RWPE2 (cell line): Measurements from ENCODE around the gene SLC6A9.

Source experiments
- ATAC-seq: fragments of 200-7000 bp; cut with Tn5 transposase; 3 replicates; pipeline ENCODE4 v1.9.1; 2021; ENCODE audit warnings: low read depth
- DNase-seq: peaks from one replicate; pipeline ENCODE4 v3.0.0-alpha.2; 2020; ENCODE audit warnings: low spot score
- H3K27ac ChIP-seq: fragments of 450-650 bp; 2 replicates; pipeline ENCODE4 v1.5.1; 2017; ENCODE audit warnings: mild to moderate bottlenecking; ENCODE audit not compliant: poor library complexity, severe bottlenecking
- H3K27me3 ChIP-seq: fragments of 250-450 bp; sonication (Bioruptor Pico); 2 replicates; pipeline ENCODE4 v1.5.1; 2021; ENCODE audit warnings: mild to moderate bottlenecking, moderate library complexity; ENCODE audit not compliant: insufficient read depth, poor library complexity, severe bottlenecking
- H3K36me3 ChIP-seq: fragments of 250-450 bp; sonication (Bioruptor Pico); 2 replicates; pipeline ENCODE4 v1.5.1; 2020; ENCODE audit warnings: low read depth, mild to moderate bottlenecking, moderate library complexity
- H3K4me1 ChIP-seq: fragments of 250-450 bp; sonication (Bioruptor Pico); 2 replicates; pipeline ENCODE4 v1.5.1; 2021; ENCODE audit warnings: mild to moderate bottlenecking, moderate library complexity; ENCODE audit not compliant: insufficient read depth, poor library complexity, severe bottlenecking
- H3K4me3 ChIP-seq: fragments of 250-450 bp; sonication (Bioruptor Pico); 2 replicates; pipeline ENCODE4 v1.5.1; 2021; ENCODE audit warnings: mild to moderate bottlenecking, moderate library complexity; ENCODE audit not compliant: severe bottlenecking
- H3K9me3 ChIP-seq: fragments of 250-450 bp; sonication (Bioruptor Pico); 2 replicates; pipeline ENCODE4 v1.5.1; 2021; ENCODE audit warnings: mild to moderate bottlenecking, moderate library complexity; ENCODE audit not compliant: severe bottlenecking
- CTCF ChIP-seq: fragments of 450-650 bp; IDR thresholded peaks from one replicate; pipeline ENCODE4 v1.5.1; 2017; ENCODE audit warnings: mild to moderate bottlenecking, moderate library complexity; ENCODE audit not compliant: poor library complexity, severe bottlenecking

Gene SLC6A9

GRCh38 chr1:43958351-43959255 lies 72.7 kb downstream of the SLC6A9 start:
- no peak for ATAC-seq
- Histone ChIP-seq H3K4me3 (no peak overlapping the region), H3K27me3 (no peaks in the 10 kb centered on the region), H3K9me3 (no peaks in the 10 kb centered on the region), H3K27ac (no peak overlapping the region), H3K36me3 (peaks cover 15% of the 10 kb centered on the region), H3K4me1 (no peaks in the 10 kb centered on the region)
- TF ChIP-seq CTCF = no peak
- DNase-seq = no peak

- no peaks in the 10 kb centered on the region for H3K9me3 ChIP-seq
- no peak for TF ChIP-seq CTCF
- H3K4me3 ChIP-seq = no peak overlapping the region
- H3K4me1 ChIP-seq = no peaks in the 10 kb centered on the region
- ATAC-seq = peak; percentile 56
- no peak overlapping the region for H3K27ac ChIP-seq
- H3K27me3 ChIP-seq = no peaks in the 10 kb centered on the region
- H3K36me3 ChIP-seq = peaks cover 15% of the 10 kb centered on the region
- no peak for DNase-seq
Observed at GRCh38 chr1:43957407-43958040, 73.7 kb downstream of the SLC6A9 start.

- TF ChIP-seq CTCF = no peak
- DNase-seq = no peak
- no peak for ATAC-seq
- H3K4me3 ChIP-seq = no peak overlapping the region
- no peak overlapping the region for H3K27ac ChIP-seq
- H3K9me3 ChIP-seq = no peaks in the 10 kb centered on the region
- H3K36me3 ChIP-seq = peaks cover 13% of the 10 kb centered on the region
- no peaks in the 10 kb centered on the region for H3K4me1 ChIP-seq
- no peaks in the 10 kb centered on the region for H3K27me3 ChIP-seq
Observed at GRCh38 chr1:43956234-43956633, 75.0 kb downstream of the SLC6A9 start.

GRCh38 chr1:43954036-43954435 lies 77.2 kb downstream of the SLC6A9 start:
- H3K9me3 ChIP-seq = no peaks in the 10 kb centered on the region
- peaks cover 14% of the 10 kb centered on the region; the same call in 1 of the 2 replicates for H3K36me3 ChIP-seq
- no peak for ATAC-seq

More at GRCh38 chr1:43954036-43954435, 77.2 kb downstream of the SLC6A9 start:
- DNase-seq = no peak
- Histone ChIP-seq H3K27me3 (no peaks in the 10 kb centered on the region), H3K4me1 (no peaks in the 10 kb centered on the region), H3K4me3 (no peak overlapping the region), H3K27ac (no peak overlapping the region)
- no peak for TF ChIP-seq CTCF
